Tibial nerve (tissue), 4 donors: ENCODE results near the gene HTR3D.

Source experiments
- CTCF ChIP-seq, 5 experiments: fragments of 200-600 bp in 3 of 5; fragments of 450-650 bp in 2 of 5; sonication (generic) in 3 of 5; IDR thresholded peaks; one replicate each; pipeline ENCODE4 v1.5.1; 2016 to 2019; ENCODE audit warnings: antibody characterized with exemption in 5 of 5, mild to moderate bottlenecking in 3 of 5, moderate library complexity in 2 of 5
- EP300 ChIP-seq, 2 donors: sonication (generic); formaldehyde crosslinking; IDR thresholded peaks; one replicate each; pipeline ENCODE4 v1.6.1; 2017; ENCODE audit warnings: antibody characterized with exemption in 2 of 2, mild to moderate bottlenecking in 1 of 2
- POLR2A ChIP-seq, 2 donors: fragments of 450-650 bp; IDR thresholded peaks; one replicate each; pipeline ENCODE4 v1.6.1; 2017; ENCODE audit warnings: antibody characterized with exemption in 2 of 2, mild to moderate bottlenecking in 2 of 2, moderate library complexity in 2 of 2

- no peak for TF ChIP-seq CTCF (IDR thresholded peaks at IDR 0.05)
- TF ChIP-seq POLR2A (IDR thresholded peaks at IDR 0.05), result no peak
- TF ChIP-seq EP300 (IDR thresholded peaks at IDR 0.05), result no peak
These were observed 49.4 kb upstream of the HTR3D start for GRCh38 chr3:183981990-183982644.
